HCT116 (cell line): ENCODE results near the gene SLC4A4. TPM values are rescaled to one million over a fixed set of nuclear protein-coding genes. Genes with fewer than 3 reads are reported as not detected.

ENCODE experiments used
- ATAC-seq: fragments of 200-7000 bp; cut with Tn5 transposase; 2 replicates; pipeline ENCODE4 v1.9.1; 2020; ENCODE audit warnings: mild to moderate bottlenecking, moderate library complexity
- BruUV-seq: library from RNA; stranded (reverse); fragments of 400-500 nt; replicated peaks from 2 replicates; lab custom pipeline; 2021; lab: Mats Ljungman, UMichigan
- CTCF ChIA-PET: fragments of 300-600 bp; sonication (Branson Sonifier 250); formaldehyde crosslinking; loops from one replicate; lab custom pipeline; 2021; ENCODE audit warnings: antibody characterized with exemption; lab: Charles Lee
- POLR2A ChIA-PET: fragments of 300-600, 350-600 bp; sonication (Branson Sonifier 250); formaldehyde crosslinking; loops from one replicate; lab custom pipeline; 2021; ENCODE audit warnings: antibody characterized with exemption; lab: Charles Lee
- RAD21 ChIA-PET, 2 experiments: fragments of 300-600 bp; sonication (Branson Sonifier 250); formaldehyde crosslinking; loops; one replicate each; lab custom pipeline; 2023; ENCODE audit warnings: low total read pairs in 2 of 2; ENCODE audit not compliant: uncharacterized antibody in 2 of 2, unreplicated experiment in 2 of 2, low non-redundant PET in 1 of 2; lab: Charles Lee
- DNase-seq: peaks from one replicate; pipeline ENCODE4 v3.0.0-alpha.2; 2010; ENCODE audit warnings: low read depth, low spot score
- H2AFZ ChIP-seq: fragments of 200-600 bp; shearing (Covaris generic), sonication (generic); 2 replicates; pipeline ENCODE4 v1.6.1; 2017; ENCODE audit warnings: low read depth, mixed run types, mixed read lengths, antibody characterized with exemption, low read length; ENCODE audit not compliant: poor library complexity, severe bottlenecking
- H3K27ac ChIP-seq: 2 replicates; pipeline ENCODE4 v1.5.1; 2012; ENCODE audit warnings: low read depth, low read length
- H3K27me3 ChIP-seq: fragments of 200-600 bp; sonication (generic); 2 replicates; pipeline ENCODE4 v1.6.1; 2016; ENCODE audit warnings: mixed run types, low read length, mixed read lengths; ENCODE audit not compliant: insufficient read depth
- H3K36me3 ChIP-seq, 2 experiments: fragments of 200-500 bp in 1 of 2; fragments of 200-600 bp in 1 of 2; sonication (Bioruptor generic) in 1 of 2; sonication (generic) in 1 of 2; 2 replicates each; pipeline versions ENCODE4 v1.5.1 to v1.6.1; 2014 to 2016; ENCODE audit warnings: low read length in 2 of 2, inconsistent platforms in 1 of 2, mixed read lengths in 1 of 2, mixed run types in 1 of 2; ENCODE audit not compliant: insufficient read depth in 2 of 2, control insufficient read depth in 1 of 2
- H3K4me1 ChIP-seq, 2 experiments: fragments of 200-600 bp in 1 of 2; sonication (generic) in 1 of 2; 2 replicates each; pipeline versions ENCODE4 v1.5.1 to v1.6.1; 2012 to 2017; ENCODE audit warnings: low read length in 2 of 2, inconsistent platforms in 1 of 2, mild to moderate bottlenecking in 1 of 2, mixed read lengths in 1 of 2, mixed run types in 1 of 2, moderate library complexity in 1 of 2; ENCODE audit not compliant: insufficient read depth in 2 of 2, control insufficient read depth in 1 of 2
- H3K4me2 ChIP-seq: fragments of 200-600 bp; sonication (generic); 2 replicates; pipeline ENCODE4 v1.6.1; 2017; ENCODE audit warnings: mixed run types, low read length, mixed read lengths
- H3K4me3 ChIP-seq, 2 experiments: fragments of 200-600 bp in 1 of 2; sonication (generic) in 1 of 2; replicated peaks in 1 of 2; 2 replicates each; pipeline ENCODE4 v1.5.1; 2011 to 2016; ENCODE audit warnings: low read length in 2 of 2, control low read depth in 1 of 2, low read depth in 1 of 2, mild to moderate bottlenecking in 1 of 2, mixed read lengths in 1 of 2, mixed run types in 1 of 2
- H3K79me2 ChIP-seq: fragments of 200-600 bp; sonication (generic); 2 replicates; pipeline ENCODE4 v1.6.1; 2017; ENCODE audit warnings: mild to moderate bottlenecking, mixed run types, low read length, moderate library complexity, mixed read lengths; ENCODE audit not compliant: insufficient read depth
- H3K9ac ChIP-seq: fragments of 200-600 bp; sonication (generic); 2 replicates; pipeline ENCODE4 v1.6.1; 2016; ENCODE audit warnings: low read length, mixed read lengths
- H3K9me2 ChIP-seq: fragments of 200-600 bp; sonication (generic), shearing (Covaris generic); 2 replicates; pipeline ENCODE4 v1.6.1; 2017; ENCODE audit warnings: mixed run types, mild to moderate bottlenecking, moderate library complexity; ENCODE audit not compliant: insufficient read depth
- H3K9me3 ChIP-seq, 2 experiments: fragments of 200-500 bp in 1 of 2; fragments of 200-600 bp in 1 of 2; sonication (Bioruptor generic) in 1 of 2; sonication (generic) in 1 of 2; 2 replicates each; pipeline ENCODE4 v1.6.1; 2014 to 2017; ENCODE audit warnings: low read length in 2 of 2, mixed read lengths in 2 of 2, inconsistent platforms in 1 of 2, low read depth in 1 of 2, mild to moderate bottlenecking in 1 of 2, mixed run types in 1 of 2, moderate library complexity in 1 of 2; ENCODE audit not compliant: control insufficient read depth in 1 of 2, insufficient read depth in 1 of 2
- H4K20me1 ChIP-seq: fragments of 200-600 bp; sonication (generic), shearing (Covaris generic); 2 replicates; pipeline ENCODE4 v1.6.1; 2017; ENCODE audit warnings: mixed run types, mild to moderate bottlenecking, moderate library complexity; ENCODE audit not compliant: insufficient read depth
- ELF1 ChIP-seq: IDR thresholded peaks from 2 replicates; pipeline ENCODE4 v1.6.1; 2012; ENCODE audit warnings: low read depth, borderline replicate concordance
- POLR2AphosphoS5 ChIP-seq: IDR thresholded peaks from 2 replicates; pipeline ENCODE4 v1.6.1; 2011; ENCODE audit warnings: mild to moderate bottlenecking, low read depth, low read length, moderate library complexity
- REST ChIP-seq: IDR thresholded peaks from 2 replicates; pipeline ENCODE4 v1.6.1; 2012; ENCODE audit warnings: low read depth
- ZNF274 ChIP-seq: fragments of 200-500 bp; sonication (Bioruptor generic); IDR thresholded peaks from 2 replicates; pipeline ENCODE4 v1.6.1; 2014; ENCODE audit warnings: mild to moderate bottlenecking, low read depth, low read length, inconsistent platforms
- intact Hi-C: fragments of 100-400 bp; cut with micrococcal nuclease; formaldehyde crosslinking; loops from 2 replicates; pipeline ENCODE4 v1.10.0; 2022
- total RNA-seq: library from RNA; stranded (reverse); gene quantifications from one replicate; pipeline ENCODE4 v1.2.1, GENCODE V29; 2021; ENCODE audit not compliant: unreplicated experiment
- TF ChIP-seq, protein P1 (sequence below): IDR thresholded peaks from 2 replicates; pipeline ENCODE4 v1.6.1; 2012

The SLC4A4 gene
- total RNA-seq, 1 experiment from 2014 or later = 0.30 TPM

DNA sequence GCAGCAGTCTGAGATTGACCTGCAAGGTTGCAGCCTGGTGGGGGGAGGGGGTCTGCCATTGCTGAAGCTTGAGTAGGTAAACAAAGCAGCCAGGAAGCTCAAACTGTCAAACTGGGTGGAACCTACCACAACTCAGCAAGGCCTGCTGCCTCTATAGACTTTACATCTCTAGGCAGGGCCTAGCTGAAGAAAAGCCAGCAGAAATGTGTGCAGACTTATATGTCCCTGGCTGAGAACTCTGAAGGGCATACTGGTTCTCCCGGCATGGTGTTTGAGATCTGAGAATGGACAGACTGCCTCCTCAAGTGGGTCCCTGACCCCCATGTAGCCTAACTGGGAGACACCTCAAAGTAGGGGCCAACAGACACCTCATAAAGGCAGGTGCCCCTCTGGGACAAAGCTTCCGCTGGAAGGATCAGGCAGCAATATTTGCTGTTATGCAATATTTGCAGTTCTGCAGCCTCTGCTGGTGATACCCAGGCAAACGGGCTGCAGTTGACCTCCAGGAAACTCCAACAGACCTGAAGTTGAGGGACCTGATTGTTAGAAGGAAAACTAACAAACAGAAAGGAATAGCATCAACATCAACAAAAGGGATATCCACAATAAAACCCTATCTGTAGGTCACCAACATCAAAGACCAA is 277.5 kb downstream of the SLC4A4 start:
- CTCF ChIA-PET = no interaction called here
- Histone ChIP-seq H3K9me2 (no peaks in the 10 kb centered on the region), H3K27me3 (no peaks in the 10 kb centered on the region), H3K27ac (no peak overlapping the region), H3K9me3 (no peaks in the 10 kb centered on the region), H3K4me3 (no peak overlapping the region), H3K4me2 (no peak overlapping the region), H4K20me1 (no peaks in the 10 kb centered on the region), H2AFZ (no peak overlapping the region), H3K9ac (no peak overlapping the region), H3K79me2 (no peaks in the 10 kb centered on the region), H3K36me3 (no peaks in the 10 kb centered on the region), H3K4me1 (0 out of 4 replicates have a peak, but pooled peaks cover 0 to 4% of the 10 kb centered on the region in 2 experiments)
- ATAC-seq (no peak), DNase-seq (no peak)
- POLR2A ChIA-PET = no interaction called here
- RAD21 ChIA-PET = no interaction called here
- no TSS peak for BruUV-seq
- intact Hi-C loops = no loop called here
- TF ChIP-seq POLR2AphosphoS5 (no peak), ZNF274 (no peak), REST (no peak), ELF1 (no peak)
- TF ChIP-seq, protein P1, sequence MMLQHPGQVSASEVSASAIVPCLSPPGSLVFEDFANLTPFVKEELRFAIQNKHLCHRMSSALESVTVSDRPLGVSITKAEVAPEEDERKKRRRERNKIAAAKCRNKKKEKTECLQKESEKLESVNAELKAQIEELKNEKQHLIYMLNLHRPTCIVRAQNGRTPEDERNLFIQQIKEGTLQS = no peak
